ENCODE data around the gene HMBS. TPM values are rescaled to one million over a fixed set of nuclear protein-coding genes. Genes with fewer than 3 reads are reported as not detected.

Gene HMBS
- total and polyA plus RNA-seq, 8 donors, result 4.8 to 18.9 (median 9.4) TPM

GRCh38 chr11:119051440-119052162, 33.1 kb upstream of the HMBS start:
- intact Hi-C loops (cut with DNase I), result no loop called here
- Histone ChIP-seq H3K27me3 (no peaks in the 10 kb centered on the region), H3K4me3 (no peak overlapping the region), H3K36me3 (peaks cover 7 to 73% (median 56%) of the 10 kb centered on the region in 3 donors), H3K9me3 (no peaks in the 10 kb centered on the region), H3K4me1 (peaks cover 0 to 11% (median 0%) of the 10 kb centered on the region in 3 donors), H3K27ac (no peak overlapping the region)
- TF ChIP-seq, protein P1, sequence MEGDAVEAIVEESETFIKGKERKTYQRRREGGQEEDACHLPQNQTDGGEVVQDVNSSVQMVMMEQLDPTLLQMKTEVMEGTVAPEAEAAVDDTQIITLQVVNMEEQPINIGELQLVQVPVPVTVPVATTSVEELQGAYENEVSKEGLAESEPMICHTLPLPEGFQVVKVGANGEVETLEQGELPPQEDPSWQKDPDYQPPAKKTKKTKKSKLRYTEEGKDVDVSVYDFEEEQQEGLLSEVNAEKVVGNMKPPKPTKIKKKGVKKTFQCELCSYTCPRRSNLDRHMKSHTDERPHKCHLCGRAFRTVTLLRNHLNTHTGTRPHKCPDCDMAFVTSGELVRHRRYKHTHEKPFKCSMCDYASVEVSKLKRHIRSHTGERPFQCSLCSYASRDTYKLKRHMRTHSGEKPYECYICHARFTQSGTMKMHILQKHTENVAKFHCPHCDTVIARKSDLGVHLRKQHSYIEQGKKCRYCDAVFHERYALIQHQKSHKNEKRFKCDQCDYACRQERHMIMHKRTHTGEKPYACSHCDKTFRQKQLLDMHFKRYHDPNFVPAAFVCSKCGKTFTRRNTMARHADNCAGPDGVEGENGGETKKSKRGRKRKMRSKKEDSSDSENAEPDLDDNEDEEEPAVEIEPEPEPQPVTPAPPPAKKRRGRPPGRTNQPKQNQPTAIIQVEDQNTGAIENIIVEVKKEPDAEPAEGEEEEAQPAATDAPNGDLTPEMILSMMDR (IDR thresholded peaks at IDR 0.05), result no peak
- 74 to 76% methylated on average over 17 of the region's 17 CpGs for WGBS, 2 donors
- no peak for ATAC-seq
- no peak for FAIRE-seq
- peak in 1 of 6 donors; percentile 48 for DNase-seq

DNA sequence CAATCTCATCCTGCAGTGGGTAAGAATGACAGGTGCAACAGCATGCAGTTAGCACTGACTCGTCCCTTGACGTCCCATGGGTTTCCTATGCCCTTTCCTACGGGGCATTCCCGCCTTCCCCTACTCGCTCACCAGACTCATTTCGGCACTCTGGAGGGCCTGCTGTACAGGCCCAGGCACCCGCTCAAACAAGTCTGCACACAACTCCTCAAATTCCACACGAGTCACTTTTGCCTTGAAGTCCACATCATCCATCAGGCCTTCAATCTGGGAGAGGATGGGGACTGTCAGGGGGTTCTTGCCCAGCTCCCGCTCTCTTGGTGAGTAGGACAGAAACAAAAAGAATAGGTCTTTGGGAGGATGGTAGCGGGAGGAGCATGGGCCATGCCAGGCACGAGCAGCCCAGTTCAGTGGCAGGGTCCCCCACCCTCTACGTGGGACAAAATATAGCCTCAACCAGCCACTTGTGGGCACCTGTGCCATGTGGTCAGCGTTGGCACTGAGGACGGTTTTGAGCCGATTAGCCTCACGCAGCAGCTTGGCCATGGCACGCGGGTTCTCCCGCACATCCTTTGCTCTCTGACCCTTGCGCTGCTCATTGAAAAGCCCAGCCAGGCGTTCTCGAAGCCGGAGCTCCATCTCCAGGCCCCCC, 32.4 kb upstream of the HMBS start:
- ATAC-seq (no peak), FAIRE-seq (no peak), DNase-seq (peak in 1 of 6 donors; percentile 26)
- TF ChIP-seq, protein P1 (IDR thresholded peaks at IDR 0.05), result no peak
- H3K4me3 ChIP-seq, result no peak overlapping the region
- H3K9me3 ChIP-seq, result no peaks in the 10 kb centered on the region
- WGBS, 2 donors, result 77 to 81% methylated on average over 23 of the region's 23 CpGs
- no peak overlapping the region for H3K27ac ChIP-seq
- H3K36me3 ChIP-seq, result peaks cover 7 to 67% (median 54%) of the 10 kb centered on the region in 3 donors
- peaks cover 0 to 11% (median 0%) of the 10 kb centered on the region in 3 donors for H3K4me1 ChIP-seq
- H3K27me3 ChIP-seq, result no peaks in the 10 kb centered on the region
- intact Hi-C loops (cut with DNase I), result no loop called here

GRCh38 chr11:119054418-119054817, 30.3 kb upstream of the HMBS start:
- no peak overlapping the region for H3K27ac ChIP-seq
- H3K36me3 ChIP-seq, result peaks cover 7 to 45% (median 33%) of the 10 kb centered on the region in 3 donors
- DNase-seq (peak in 1 of 6 donors; percentile 30), FAIRE-seq (no peak), ATAC-seq (no peak)
- H3K4me1 ChIP-seq, result peaks cover 0 to 16% (median 0%) of the 10 kb centered on the region in 3 donors
- no peaks in the 10 kb centered on the region for H3K9me3 ChIP-seq
- WGBS, 2 donors, result 63 to 66% methylated on average over 10 of the region's 10 CpGs
- TF ChIP-seq, protein P1 (IDR thresholded peaks at IDR 0.05), result no peak
- H3K27me3 ChIP-seq, result no peaks in the 10 kb centered on the region
- H3K4me3 ChIP-seq, result no peak overlapping the region
- intact Hi-C loops (cut with DNase I), result no loop called here

DNA sequence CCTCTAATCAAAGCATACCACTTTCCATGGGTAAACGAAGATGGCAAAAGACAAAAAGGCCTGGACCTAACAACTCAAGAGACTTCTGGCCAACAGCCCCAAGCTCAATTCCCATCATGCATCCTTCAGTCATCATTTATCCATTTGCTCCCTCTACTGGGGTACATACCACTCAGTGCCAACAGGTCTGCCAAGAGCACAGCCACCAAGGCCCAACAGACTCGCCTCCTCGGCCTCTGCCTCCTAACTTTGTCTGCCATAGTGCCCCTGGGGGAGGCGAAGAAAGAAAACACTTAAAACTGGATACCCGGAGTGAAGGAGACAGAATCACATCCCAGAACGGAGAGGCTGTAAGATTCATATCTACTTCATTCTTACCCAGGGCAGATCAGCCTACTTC, 28.8 kb upstream of the HMBS start:
- no peaks in the 10 kb centered on the region for H3K27me3 ChIP-seq
- ATAC-seq (no peak), DNase-seq (peak in 1 of 6 donors; percentile 30), FAIRE-seq (no peak)
- no peak overlapping the region for H3K27ac ChIP-seq
- TF ChIP-seq, protein P1 (IDR thresholded peaks at IDR 0.05), result no peak
- H3K9me3 ChIP-seq, result no peaks in the 10 kb centered on the region
- WGBS, 2 donors, result 19 to 24% methylated on average over 6 of the region's 6 CpGs
- H3K4me1 ChIP-seq, result peaks cover 0 to 19% (median 0%) of the 10 kb centered on the region in 3 donors
- H3K36me3 ChIP-seq, result peaks cover 4 to 35% (median 28%) of the 10 kb centered on the region in 3 donors
- intact Hi-C loops (cut with DNase I), result no loop called here
- peak overlapping the region; percentile 86 to 99 (median 90) for H3K4me3 ChIP-seq

All from pancreas (tissue), 10 donors.